Measurements from ENCODE around the gene MAP3K20.
"Not testable (repeated sequence)": the region's sequence is repeated elsewhere in the genome, so short reads cannot be mapped to it uniquely, and the experiment has no call there.

Gene MAP3K20

GRCh38 chr2:173278794-173279526 is 203.3 kb downstream of the MAP3K20 start:
- Histone ChIP-seq H3K27ac (ENCODE audit: low read depth, low read length) (no peak overlapping the region), H3K4me1 (ENCODE audit: control insufficient read depth, insufficient read depth, low read length) (no peaks in the 10 kb centered on the region), H3K9ac (ENCODE audit: low read length) (no peak overlapping the region)

GRCh38 chr2:173279527-173279868 is 203.9 kb downstream of the MAP3K20 start:
- no peaks in the 10 kb centered on the region for H3K4me1 ChIP-seq (ENCODE audit: control insufficient read depth, insufficient read depth, low read length)
- H3K27me3 ChIP-seq (ENCODE audit: control insufficient read depth, insufficient read depth, low read length), result no peaks in the 10 kb centered on the region
- H3K27ac ChIP-seq (ENCODE audit: low read depth, low read length), result no peak overlapping the region
- no peak overlapping the region for H3K4me3 ChIP-seq (ENCODE audit: low read length)
- no peaks in the 10 kb centered on the region for H3K36me3 ChIP-seq (ENCODE audit: control insufficient read depth, insufficient read depth, low read length)
- H3K9ac ChIP-seq (ENCODE audit: low read length), result no peak overlapping the region

More at GRCh38 chr2:173278794-173279526, 203.3 kb downstream of the MAP3K20 start:
- H3K36me3 ChIP-seq (ENCODE audit: control insufficient read depth, insufficient read depth, low read length), result no peaks in the 10 kb centered on the region
- H3K4me3 ChIP-seq (ENCODE audit: low read length), result no peak overlapping the region
- H3K27me3 ChIP-seq (ENCODE audit: control insufficient read depth, insufficient read depth, low read length), result no peaks in the 10 kb centered on the region

GRCh38 chr2:173280853-173281252 is 205.2 kb downstream of the MAP3K20 start:
- Histone ChIP-seq H3K9ac (ENCODE audit: low read length) (no peak overlapping the region), H3K4me1 (ENCODE audit: control insufficient read depth, insufficient read depth, low read length) (no peaks in the 10 kb centered on the region), H3K27me3 (ENCODE audit: control insufficient read depth, insufficient read depth, low read length) (no peaks in the 10 kb centered on the region), H3K27ac (ENCODE audit: low read depth, low read length) (no peak overlapping the region), H3K36me3 (ENCODE audit: control insufficient read depth, insufficient read depth, low read length) (no peaks in the 10 kb centered on the region), H3K4me3 (ENCODE audit: low read length) (no peak overlapping the region)

GRCh38 chr2:173281898-173282297 is 206.3 kb downstream of the MAP3K20 start:
- H3K4me3 ChIP-seq (ENCODE audit: low read length); H3K27me3 ChIP-seq (ENCODE audit: control insufficient read depth, insufficient read depth, low read length); H3K9ac ChIP-seq (ENCODE audit: low read length): not testable (repeated sequence)

GRCh38 chr2:173282795-173283545 is 207.3 kb downstream of the MAP3K20 start:
- Histone ChIP-seq H3K4me3 (ENCODE audit: low read length) (no peak overlapping the region), H3K27me3 (ENCODE audit: control insufficient read depth, insufficient read depth, low read length) (no peaks in the 10 kb centered on the region), H3K9ac (ENCODE audit: low read length) (no peak overlapping the region), H3K36me3 (ENCODE audit: control insufficient read depth, insufficient read depth, low read length) (no peaks in the 10 kb centered on the region), H3K4me1 (ENCODE audit: control insufficient read depth, insufficient read depth, low read length) (no peaks in the 10 kb centered on the region), H3K27ac (ENCODE audit: low read depth, low read length) (no peak overlapping the region)

More at GRCh38 chr2:173281898-173282297, 206.3 kb downstream of the MAP3K20 start:
- H3K27ac ChIP-seq (ENCODE audit: low read depth, low read length); H3K4me1 ChIP-seq (ENCODE audit: control insufficient read depth, insufficient read depth, low read length); H3K36me3 ChIP-seq (ENCODE audit: control insufficient read depth, insufficient read depth, low read length): not testable (repeated sequence)

GRCh38 chr2:173286153-173286809 is 210.6 kb downstream of the MAP3K20 start:
- no peaks in the 10 kb centered on the region for H3K27me3 ChIP-seq (ENCODE audit: control insufficient read depth, insufficient read depth, low read length)
- H3K36me3 ChIP-seq (ENCODE audit: control insufficient read depth, insufficient read depth, low read length), result no peaks in the 10 kb centered on the region
- no peak overlapping the region for H3K9ac ChIP-seq (ENCODE audit: low read length)
- no peak overlapping the region for H3K27ac ChIP-seq (ENCODE audit: low read depth, low read length)
- no peaks in the 10 kb centered on the region for H3K4me1 ChIP-seq (ENCODE audit: control insufficient read depth, insufficient read depth, low read length)
- H3K4me3 ChIP-seq (ENCODE audit: low read length), result no peak overlapping the region

- no peak overlapping the region for H3K27ac ChIP-seq (ENCODE audit: low read depth, low read length)
Measured at GRCh38 chr2:173287594-173287993, 211.9 kb downstream of the MAP3K20 start.

GRCh38 chr2:173288561-173288960 is 212.9 kb downstream of the MAP3K20 start:
- no peak overlapping the region for H3K27ac ChIP-seq (ENCODE audit: low read depth, low read length)
- no peak overlapping the region for H3K9ac ChIP-seq (ENCODE audit: low read length)
- no peak overlapping the region for H3K4me3 ChIP-seq (ENCODE audit: low read length)
- H3K27me3 ChIP-seq (ENCODE audit: control insufficient read depth, insufficient read depth, low read length), result no peaks in the 10 kb centered on the region
- no peaks in the 10 kb centered on the region for H3K36me3 ChIP-seq (ENCODE audit: control insufficient read depth, insufficient read depth, low read length)
- H3K4me1 ChIP-seq (ENCODE audit: control insufficient read depth, insufficient read depth, low read length), result no peaks in the 10 kb centered on the region

More at GRCh38 chr2:173287594-173287993, 211.9 kb downstream of the MAP3K20 start:
- Histone ChIP-seq H3K36me3 (ENCODE audit: control insufficient read depth, insufficient read depth, low read length) (no peaks in the 10 kb centered on the region), H3K4me1 (ENCODE audit: control insufficient read depth, insufficient read depth, low read length) (no peaks in the 10 kb centered on the region), H3K9ac (ENCODE audit: low read length) (no peak overlapping the region), H3K27me3 (ENCODE audit: control insufficient read depth, insufficient read depth, low read length) (no peaks in the 10 kb centered on the region), H3K4me3 (ENCODE audit: low read length) (no peak overlapping the region)

- no peaks in the 10 kb centered on the region for H3K27me3 ChIP-seq (ENCODE audit: control insufficient read depth, insufficient read depth, low read length)
- H3K9ac ChIP-seq (ENCODE audit: low read length), result no peak overlapping the region
- no peak overlapping the region for H3K4me3 ChIP-seq (ENCODE audit: low read length)
- H3K4me1 ChIP-seq (ENCODE audit: control insufficient read depth, insufficient read depth, low read length), result no peaks in the 10 kb centered on the region
- no peaks in the 10 kb centered on the region for H3K36me3 ChIP-seq (ENCODE audit: control insufficient read depth, insufficient read depth, low read length)
- no peak overlapping the region for H3K27ac ChIP-seq (ENCODE audit: low read depth, low read length)
Measured at GRCh38 chr2:173290046-173290445, 214.4 kb downstream of the MAP3K20 start.

GRCh38 chr2:173290518-173290917 is 214.9 kb downstream of the MAP3K20 start:
- no peak overlapping the region for H3K27ac ChIP-seq (ENCODE audit: low read depth, low read length)
- H3K9ac ChIP-seq (ENCODE audit: low read length), result no peak overlapping the region
- no peaks in the 10 kb centered on the region for H3K36me3 ChIP-seq (ENCODE audit: control insufficient read depth, insufficient read depth, low read length)
- no peaks in the 10 kb centered on the region for H3K27me3 ChIP-seq (ENCODE audit: control insufficient read depth, insufficient read depth, low read length)
- no peak overlapping the region for H3K4me3 ChIP-seq (ENCODE audit: low read length)
- H3K4me1 ChIP-seq (ENCODE audit: control insufficient read depth, insufficient read depth, low read length), result no peaks in the 10 kb centered on the region

GRCh38 chr2:173291412-173291811 is 215.8 kb downstream of the MAP3K20 start:
- H3K9ac ChIP-seq (ENCODE audit: low read length), result no peak overlapping the region
- no peak overlapping the region for H3K4me3 ChIP-seq (ENCODE audit: low read length)
- H3K36me3 ChIP-seq (ENCODE audit: control insufficient read depth, insufficient read depth, low read length), result no peaks in the 10 kb centered on the region
- H3K4me1 ChIP-seq (ENCODE audit: control insufficient read depth, insufficient read depth, low read length), result no peaks in the 10 kb centered on the region
- H3K27me3 ChIP-seq (ENCODE audit: control insufficient read depth, insufficient read depth, low read length), result no peaks in the 10 kb centered on the region
- H3K27ac ChIP-seq (ENCODE audit: low read depth, low read length), result no peak overlapping the region

- Histone ChIP-seq H3K4me3 (ENCODE audit: low read length) (no peak overlapping the region), H3K27me3 (ENCODE audit: control insufficient read depth, insufficient read depth, low read length) (no peaks in the 10 kb centered on the region), H3K36me3 (ENCODE audit: control insufficient read depth, insufficient read depth, low read length) (no peaks in the 10 kb centered on the region), H3K4me1 (ENCODE audit: control insufficient read depth, insufficient read depth, low read length) (no peaks in the 10 kb centered on the region), H3K27ac (ENCODE audit: low read depth, low read length) (no peak overlapping the region), H3K9ac (ENCODE audit: low read length) (no peak overlapping the region)
Measured at GRCh38 chr2:173296235-173296634, 220.6 kb downstream of the MAP3K20 start.

All from rectal smooth muscle tissue (tissue), 1 donor.